Epithelial cell of esophagus (primary cell): ENCODE measurements around the gene CTNND2.
A peak's percentile ranks its signal among the peaks of the same experiment; 100 is the strongest.
"Not testable (repeated sequence)": the region's sequence is repeated elsewhere in the genome, so short reads cannot be mapped to it uniquely, and the experiment has no call there.

Source experiments
- DNase-seq: peaks from one replicate; pipeline ENCODE4 v3.0.0; 2010; ENCODE audit warnings: low read depth
- H3K4me3 ChIP-seq: 2 replicates; pipeline ENCODE4 v1.5.1; 2011; ENCODE audit warnings: mild to moderate bottlenecking, low read length, control low read depth
- TF ChIP-seq, protein P1 (sequence below): IDR thresholded peaks from 2 replicates; pipeline ENCODE4 v1.5.1; 2011; ENCODE audit warnings: low read depth, mild to moderate bottlenecking, low read length, control low read depth, inconsistent platforms; ENCODE audit not compliant: insufficient read depth; ENCODE audit errors: missing control alignments

Gene CTNND2

DNA sequence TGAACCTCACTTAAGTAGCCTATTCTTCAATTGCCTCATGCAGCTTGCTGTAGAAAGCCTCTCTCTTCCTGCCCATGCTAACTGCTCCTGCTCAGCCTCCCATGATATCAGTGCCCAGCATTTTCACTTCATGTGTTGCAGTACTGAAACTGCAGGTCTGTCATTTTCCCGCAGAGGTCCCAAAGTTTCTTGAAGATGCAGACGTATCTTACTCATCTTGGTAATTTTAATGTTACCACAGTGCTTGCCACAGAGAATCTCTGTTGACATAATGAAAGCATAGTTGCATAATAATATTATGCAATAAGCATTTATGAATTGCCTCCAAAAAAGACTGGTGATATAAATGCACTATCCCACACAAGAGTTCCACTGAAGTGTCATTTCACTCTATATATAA, 582.1 kb downstream of the CTNND2 start:
- TF ChIP-seq, protein P1, sequence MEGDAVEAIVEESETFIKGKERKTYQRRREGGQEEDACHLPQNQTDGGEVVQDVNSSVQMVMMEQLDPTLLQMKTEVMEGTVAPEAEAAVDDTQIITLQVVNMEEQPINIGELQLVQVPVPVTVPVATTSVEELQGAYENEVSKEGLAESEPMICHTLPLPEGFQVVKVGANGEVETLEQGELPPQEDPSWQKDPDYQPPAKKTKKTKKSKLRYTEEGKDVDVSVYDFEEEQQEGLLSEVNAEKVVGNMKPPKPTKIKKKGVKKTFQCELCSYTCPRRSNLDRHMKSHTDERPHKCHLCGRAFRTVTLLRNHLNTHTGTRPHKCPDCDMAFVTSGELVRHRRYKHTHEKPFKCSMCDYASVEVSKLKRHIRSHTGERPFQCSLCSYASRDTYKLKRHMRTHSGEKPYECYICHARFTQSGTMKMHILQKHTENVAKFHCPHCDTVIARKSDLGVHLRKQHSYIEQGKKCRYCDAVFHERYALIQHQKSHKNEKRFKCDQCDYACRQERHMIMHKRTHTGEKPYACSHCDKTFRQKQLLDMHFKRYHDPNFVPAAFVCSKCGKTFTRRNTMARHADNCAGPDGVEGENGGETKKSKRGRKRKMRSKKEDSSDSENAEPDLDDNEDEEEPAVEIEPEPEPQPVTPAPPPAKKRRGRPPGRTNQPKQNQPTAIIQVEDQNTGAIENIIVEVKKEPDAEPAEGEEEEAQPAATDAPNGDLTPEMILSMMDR = no peak
- no peak overlapping the region for H3K4me3 ChIP-seq
- DNase-seq = peak; percentile 37

DNA sequence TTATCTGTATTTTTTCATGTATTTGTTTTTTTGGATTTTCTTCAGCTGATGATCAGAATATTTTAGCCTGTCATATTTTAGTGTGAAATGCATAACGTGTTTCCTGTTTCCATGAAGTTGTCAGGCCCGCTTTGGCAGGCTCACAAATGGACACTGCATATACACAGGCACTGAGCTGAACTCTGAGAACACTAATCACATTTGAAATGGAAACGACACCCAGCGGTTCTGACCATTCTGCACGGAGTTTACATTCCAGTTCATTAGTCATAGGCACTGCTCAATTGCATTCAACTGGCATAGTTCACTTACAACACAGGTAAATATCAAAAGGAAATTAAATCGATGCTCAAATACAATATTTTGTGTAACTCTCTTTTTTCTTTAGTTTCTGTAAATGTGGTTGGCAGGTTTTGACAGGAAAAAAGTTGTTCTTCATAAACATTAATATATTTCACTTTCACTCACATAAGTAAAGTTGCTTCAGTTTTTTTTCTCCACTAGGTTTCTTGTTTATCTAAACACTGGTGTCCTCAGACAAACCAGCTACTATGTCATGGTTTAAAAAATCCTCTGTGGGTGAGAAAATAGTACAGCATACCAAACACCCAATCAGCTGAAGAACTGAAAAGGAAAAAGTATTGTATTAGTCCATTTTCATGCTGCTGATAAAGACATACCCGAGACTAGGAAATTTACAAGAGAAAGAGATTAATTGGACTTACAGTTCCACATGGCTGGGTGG, 584.2 kb downstream of the CTNND2 start:
- H3K4me3 ChIP-seq = no peak overlapping the region
- DNase-seq = peak; percentile 39
- TF ChIP-seq, protein P1 = no peak

DNA sequence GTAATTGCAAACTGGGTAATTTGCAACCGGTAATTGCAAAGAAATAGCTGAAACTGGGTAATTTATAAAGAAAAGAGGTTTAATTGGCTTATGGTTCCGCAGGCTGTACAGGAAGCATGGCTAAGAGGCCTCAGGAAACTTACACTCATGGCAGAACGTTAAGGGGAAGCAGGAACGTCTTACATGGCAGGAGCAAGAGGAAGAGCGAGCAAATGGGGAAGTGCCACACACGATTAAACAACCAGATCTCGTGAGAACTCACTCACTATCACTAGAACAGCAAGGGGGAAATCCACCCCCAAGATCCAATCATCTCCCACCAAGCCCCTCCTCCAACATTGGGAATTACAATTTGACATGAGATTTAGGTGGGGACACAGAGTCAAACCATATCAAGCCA, 590.6 kb downstream of the CTNND2 start:
- not testable (repeated sequence) for DNase-seq

GRCh38 chr5:11311731-11312130, 592.5 kb downstream of the CTNND2 start:
- TF ChIP-seq, protein P1 = no peak
- no peak overlapping the region for H3K4me3 ChIP-seq
- DNase-seq = no peak

More for the DNA sequence above, 590.6 kb downstream of the CTNND2 start:
- not testable (repeated sequence) for H3K4me3 ChIP-seq

DNA sequence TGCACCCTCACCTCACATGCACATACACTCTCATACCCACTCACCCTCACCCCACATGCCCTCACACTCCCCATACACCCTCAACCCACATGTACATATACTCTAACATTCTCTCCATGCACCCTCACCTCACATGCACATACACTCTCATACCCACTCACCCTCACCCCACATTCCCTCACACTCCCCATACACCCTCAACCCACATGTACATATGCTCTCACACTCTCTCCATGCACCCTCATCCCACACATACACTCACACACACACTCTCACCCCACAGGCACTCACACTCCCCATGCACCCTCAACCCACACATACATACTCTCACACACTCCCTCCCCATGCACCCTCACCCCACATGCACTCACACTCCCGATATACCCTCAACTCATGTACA, 593.0 kb downstream of the CTNND2 start:
- H3K4me3 ChIP-seq = no peak overlapping the region
- TF ChIP-seq, protein P1 = no peak

DNA sequence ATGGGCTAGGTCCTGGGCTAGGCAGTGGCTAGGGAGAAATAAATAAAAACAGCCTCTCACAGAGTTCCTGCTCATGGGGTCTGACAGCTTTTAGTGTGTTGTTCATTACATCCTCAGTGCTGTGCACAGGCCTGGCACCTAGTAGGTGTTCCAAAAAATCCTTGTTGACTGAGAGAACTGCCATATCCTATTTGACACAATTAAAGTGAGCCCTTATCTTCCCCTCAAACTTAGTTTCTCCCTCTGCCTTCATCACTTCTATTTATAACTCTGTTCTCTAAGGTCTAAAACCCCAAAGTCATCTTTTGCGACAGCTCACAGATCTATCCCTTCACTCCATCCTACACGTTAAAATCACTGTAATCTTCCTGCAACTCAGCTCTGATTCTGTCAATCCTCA, 594.1 kb downstream of the CTNND2 start:
- TF ChIP-seq, protein P1 = no peak
- no peak for DNase-seq
- H3K4me3 ChIP-seq = no peak overlapping the region

More for the DNA sequence above, 593.0 kb downstream of the CTNND2 start:
- no peak for DNase-seq

DNA sequence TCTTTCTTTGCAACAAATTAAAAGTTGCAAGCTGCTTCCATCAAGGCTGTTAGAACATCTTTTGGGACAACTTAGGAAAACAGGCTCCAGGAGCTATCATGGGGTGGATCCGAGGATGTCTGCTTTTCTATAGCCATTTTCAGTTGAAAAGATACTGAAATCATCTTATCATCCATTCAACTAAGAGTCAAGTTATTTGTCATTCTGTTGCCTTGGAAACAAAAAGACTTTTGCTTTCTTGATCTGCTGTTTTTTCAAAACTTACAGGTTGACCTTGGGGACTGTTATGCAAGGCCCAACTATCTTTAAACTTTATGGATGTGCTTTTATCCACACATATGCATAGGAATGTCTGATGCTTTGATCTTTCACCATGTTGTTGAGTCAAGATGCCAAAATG, 597.9 kb downstream of the CTNND2 start:
- TF ChIP-seq, protein P1 = no peak
- DNase-seq = no peak
- no peak overlapping the region for H3K4me3 ChIP-seq
